ENCODE measurements around the gene TYRO3.

TYRO3 gene

GRCh38 chr15:41610048-41610447, 51.0 kb downstream of the TYRO3 start:
- no peak for DNase-seq

GRCh38 chr15:41620536-41621199, 61.7 kb downstream of the TYRO3 start:
- DNase-seq: no peak

- peak; percentile 84 for DNase-seq
These were observed 62.5 kb downstream of the TYRO3 start for GRCh38 chr15:41621200-41622193.

- no peak for DNase-seq
These were observed 63.9 kb downstream of the TYRO3 start for GRCh38 chr15:41622901-41623300.

GRCh38 chr15:41627203-41627602, 68.2 kb downstream of the TYRO3 start:
- DNase-seq: no peak

GRCh38 chr15:41629463-41629862, 70.5 kb downstream of the TYRO3 start:
- DNase-seq: no peak

GRCh38 chr15:41629883-41630282, 70.9 kb downstream of the TYRO3 start:
- no peak for DNase-seq

- DNase-seq: no peak
These were observed 71.7 kb downstream of the TYRO3 start for GRCh38 chr15:41630616-41631217.

- DNase-seq: no peak
These were observed 73.0 kb downstream of the TYRO3 start for GRCh38 chr15:41631880-41632470.

All from activated naive CD4-positive, alpha-beta T cell treated with anti-CD3 and anti-CD28 coated beads, Interleukin-2, amount 50 U/mL, for 16 hours (primary cell).